HepG2 (cell line): ENCODE measurements around the gene C20orf144. TPM values are rescaled to one million over a fixed set of nuclear protein-coding genes. Genes with fewer than 3 reads are reported as not detected.

Source experiments
- AGO2 ChIP-seq: fragments of 200-400 bp; formaldehyde crosslinking; optimal IDR thresholded peaks from 2 replicates; pipeline ENCODE3; 2017; ENCODE audit warnings: mild to moderate bottlenecking, low read depth, low read length, moderate library complexity
- CCDC6 ChIP-seq: sonication (generic); formaldehyde crosslinking; IDR thresholded peaks from 2 replicates; pipeline ENCODE4 v1.8.1; 2022; ENCODE audit warnings: mild to moderate bottlenecking, missing genetic modification reagents, moderate library complexity
- KIAA2018 ChIP-seq: sonication (generic); formaldehyde crosslinking; IDR thresholded peaks from 2 replicates; pipeline ENCODE4 v1.5.0; 2020; ENCODE audit warnings: mild to moderate bottlenecking, missing genetic modification reagents, borderline replicate concordance
- NR2C2 ChIP-seq: sonication (generic); formaldehyde crosslinking; IDR thresholded peaks from 2 replicates; pipeline ENCODE4 v1.4.0; 2020; ENCODE audit warnings: missing genetic modification reagents, mild to moderate bottlenecking, moderate library complexity, borderline replicate concordance
- STAG1 ChIP-seq: sonication (generic); formaldehyde crosslinking; IDR thresholded peaks from 2 replicates; pipeline ENCODE4 v1.4.0; 2020; ENCODE audit warnings: missing genetic modification reagents
- TBX2 ChIP-seq: sonication (generic); formaldehyde crosslinking; IDR thresholded peaks from 2 replicates; pipeline ENCODE4 v1.5.0; 2020; ENCODE audit warnings: missing genetic modification reagents, mild to moderate bottlenecking, borderline replicate concordance
- ZBTB4 ChIP-seq: sonication (generic); formaldehyde crosslinking; IDR thresholded peaks from 2 replicates; pipeline ENCODE4 v1.4.0; 2020; ENCODE audit warnings: missing genetic modification reagents, mild to moderate bottlenecking, borderline replicate concordance
- ZC3H13 ChIP-seq: sonication (generic); formaldehyde crosslinking; IDR thresholded peaks from 2 replicates; pipeline ENCODE4 v1.8.1; 2023; ENCODE audit warnings: mild to moderate bottlenecking, missing genetic modification reagents, moderate library complexity
- ZNF3 ChIP-seq: IDR thresholded peaks from 2 replicates; pipeline ENCODE4 v1.7.0; 2017; ENCODE audit warnings: inconsistent platforms
- ZNF567 ChIP-seq: sonication (generic); formaldehyde crosslinking; IDR thresholded peaks from 2 replicates; pipeline ENCODE4 v1.8.1; 2023; ENCODE audit warnings: mild to moderate bottlenecking, missing genetic modification reagents, borderline replicate concordance
- ZNF674 ChIP-seq: sonication (generic); formaldehyde crosslinking; IDR thresholded peaks from 2 replicates; pipeline ENCODE4 v1.5.0; 2020; ENCODE audit warnings: low read depth, mild to moderate bottlenecking, missing genetic modification reagents
- ZNF687 ChIP-seq: sonication (generic); formaldehyde crosslinking; IDR thresholded peaks from 2 replicates; pipeline ENCODE4 v1.5.1; 2020; ENCODE audit warnings: mild to moderate bottlenecking, missing genetic modification reagents, moderate library complexity
- polyA plus RNA-seq, 8 experiments: library from polyadenylated mRNA; depleted of rRNA in 3 of 8; stranded (reverse) in 7 of 8; unstranded in 1 of 8; fragments of >200 nt; fragmentation: Illumina TruSeq in 4 of 8; extraction: Trizol in 4 of 8; gene quantifications; 2 replicates each; pipeline versions ENCODE4 v1.2.1 to v1.2.3, GENCODE V29; 2011 to 2016; ENCODE audit warnings: low read depth in 4 of 8, missing spikeins in 1 of 8, mixed read lengths in 1 of 8; ENCODE audit not compliant: insufficient read depth in 1 of 8
- total RNA-seq, 5 experiments: library from RNA; depleted of rRNA; stranded (reverse); fragments of >200 nt; fragmentation: Illumina TruSeq; extraction: Trizol; gene quantifications; 2 replicates each; pipeline ENCODE4 v1.2.3, GENCODE V29; 2016; ENCODE audit warnings: low read depth in 1 of 5

The C20orf144 gene
- total and polyA plus RNA-seq, 2 of the 13 experiments (the other 11 are each of a cell fraction or from before 2014, with no cell fraction given): 0.09 to 0.16 TPM

GRCh38 chr20:33667676-33668465 is 5.7 kb downstream of the C20orf144 start (continued):
- TF ChIP-seq ZBTB4 (CRISPR knock-in tag) (peak; percentile 96), KIAA2018 (CRISPR knock-in tag) (no peak), CCDC6 (CRISPR knock-in tag) (0 out of 2 replicates have a peak, but pooled peaks have one; percentile 51), ZNF674 (CRISPR knock-in tag) (0 out of 2 replicates have a peak, but pooled peaks have one; percentile 12), ZNF3 (CRISPR knock-in tag) (no peak), ZNF567 (CRISPR knock-in tag) (no peak), TBX2 (CRISPR knock-in tag) (peak; percentile 56; the same call in 1 of the 2 replicates), NR2C2 (CRISPR knock-in tag) (no peak), ZC3H13 (CRISPR knock-in tag) (no peak), ZNF687 (peak; percentile 75), AGO2 (peak; percentile 79), STAG1 (CRISPR knock-in tag) (peak; percentile 93)
